CD4-positive, alpha-beta memory T cell (primary cell): ENCODE data around the gene ARHGDIB. TPM values are rescaled to one million over a fixed set of nuclear protein-coding genes. Genes with fewer than 3 reads are reported as not detected.
A peak's percentile ranks its signal among the peaks of the same experiment; 100 is the strongest.

ENCODE experiments used
- CTCF ChIA-PET: fragments of 350-600 bp; sonication (Branson Sonifier 250); formaldehyde crosslinking; loops from one replicate; lab custom pipeline; 2021; ENCODE audit warnings: inconsistent platforms; ENCODE audit not compliant: partially characterized antibody; lab: Charles Lee
- POLR2A ChIA-PET: fragments of 350-600 bp; sonication (Branson Sonifier 250); formaldehyde crosslinking; loops from one replicate; lab custom pipeline; 2021; ENCODE audit not compliant: partially characterized antibody; lab: Charles Lee
- DNase-seq, 5 donors: peaks; one replicate each; pipeline versions ENCODE4 v3.0.0 to v3.0.0-alpha.2; 2020 to 2022; ENCODE audit warnings: mixed read lengths in 1 of 5
- H3K27ac ChIP-seq: one replicate; pipeline ENCODE4 v1.7.0; 2013; ENCODE audit warnings: low read depth, low read length
- H3K27me3 ChIP-seq: 2 replicates; pipeline ENCODE4 v1.7.0; 2013; ENCODE audit warnings: mild to moderate bottlenecking, low read length, moderate library complexity; ENCODE audit not compliant: insufficient read depth
- H3K36me3 ChIP-seq: 2 replicates; pipeline ENCODE4 v1.7.0; 2013; ENCODE audit warnings: mild to moderate bottlenecking, low read length, moderate library complexity; ENCODE audit not compliant: insufficient read depth
- H3K4me1 ChIP-seq: 2 replicates; pipeline ENCODE4 v1.7.0; 2013; ENCODE audit warnings: mild to moderate bottlenecking, low read length, moderate library complexity; ENCODE audit not compliant: insufficient read depth
- H3K4me3 ChIP-seq, 2 donors: one replicate each; pipeline ENCODE4 v1.7.0; 2013; ENCODE audit warnings: low read length in 2 of 2, mild to moderate bottlenecking in 1 of 2
- H3K9me3 ChIP-seq, 2 donors: one replicate each; pipeline ENCODE4 v1.7.0; 2013; ENCODE audit warnings: low read length in 2 of 2, control low read depth in 1 of 2; ENCODE audit not compliant: control insufficient read depth in 1 of 2
- H3K27ac Mint-ChIP-seq, 7 donors: one replicate each; pipeline ENCODE4 v1.8.0; 2020 to 2021; ENCODE audit warnings: mixed read lengths in 7 of 7, mild to moderate bottlenecking in 6 of 7, inconsistent platforms in 3 of 7, moderate library complexity in 3 of 7
- H3K27me3 Mint-ChIP-seq, 2 donors: one replicate each; pipeline ENCODE4 v1.8.0; 2020 to 2021; ENCODE audit warnings: mixed read lengths in 2 of 2
- H3K36me3 Mint-ChIP-seq, 2 donors: one replicate each; pipeline ENCODE4 v1.8.0; 2020 to 2021; ENCODE audit warnings: mixed read lengths in 2 of 2, inconsistent platforms in 1 of 2, mild to moderate bottlenecking in 1 of 2
- H3K4me1 Mint-ChIP-seq, 4 donors: one replicate each; pipeline ENCODE4 v1.8.0; 2020 to 2021; ENCODE audit warnings: mixed read lengths in 4 of 4, mild to moderate bottlenecking in 1 of 4
- H3K4me3 Mint-ChIP-seq, 8 donors: one replicate each; pipeline ENCODE4 v1.8.0; 2020 to 2021; ENCODE audit warnings: mixed read lengths in 8 of 8, mild to moderate bottlenecking in 7 of 8, moderate library complexity in 6 of 8, inconsistent platforms in 3 of 8
- H3K9me3 Mint-ChIP-seq, 8 donors: one replicate each; pipeline ENCODE4 v1.8.0; 2020 to 2021; ENCODE audit warnings: mixed read lengths in 8 of 8, mild to moderate bottlenecking in 5 of 8, inconsistent platforms in 3 of 8, moderate library complexity in 1 of 8
- intact Hi-C: fragments of 100-400 bp; cut with micrococcal nuclease; formaldehyde crosslinking; loops from one replicate; pipeline ENCODE4 v1.15.1; 2023
- polyA plus RNA-seq, 2 donors: library from polyadenylated mRNA; unstranded; fragments of 300-500 nt; fragmentation: Illumina TruSeq; gene quantifications; one replicate each; pipeline ENCODE4 v1.2.3, GENCODE V29; 2021
- total RNA-seq, 2 experiments: library from RNA; stranded (reverse); gene quantifications; one replicate each; pipeline ENCODE4 v1.2.3, GENCODE V29; 2021

Gene ARHGDIB
- total and polyA plus RNA-seq, 4 experiments from 2014 or later = 717 to 4,406 (median 1,865) TPM

- no peaks in the 10 kb centered on the region for H3K27me3 Mint-ChIP-seq
- peak overlapping the region; percentile 75 to 94 (median 90) for H3K4me3 Mint-ChIP-seq
- H3K4me1 Mint-ChIP-seq = peaks cover 73 to 96% (median 88%) of the 10 kb centered on the region in 4 donors
- H3K36me3 Mint-ChIP-seq = peaks cover 62 to 85% of the 10 kb centered on the region in 2 donors
- H3K27ac Mint-ChIP-seq = peak overlapping the region; percentile 94 to 100 (median 99)
- Histone ChIP-seq H3K9me3 (no peaks in the 10 kb centered on the region), H3K4me1 (peaks cover 99% of the 10 kb centered on the region), H3K4me3 (peak overlapping the region; percentile 45 to 51), H3K27me3 (no peaks in the 10 kb centered on the region), H3K27ac (peak overlapping the region; percentile 92), H3K36me3 (peaks cover 49% of the 10 kb centered on the region)
- intact Hi-C loops = loop anchor here (10.0 kb wide), 1 partner anchor 556 kb away; no protein-coding TSS in a partner anchor
- ChIA-PET CTCF (interaction anchor here (1.0 to 2.8 kb wide), 4 partner anchors 9 to 44 kb away, joined by 4 to 9 read pairs (median 7); partner anchors contain the start of gene ARHGDIB), POLR2A (interaction anchor here (0.8 to 2.8 kb wide), 6 partner anchors 9 to 586 kb away, joined by 3 to 29 read pairs (median 8); partner anchors contain the start of genes ARHGDIB, ATF7IP and ERP27)
- peak in 1 of 5 donors; percentile 63 for DNase-seq
- peaks cover 0 to 3% (median 0%) of the 10 kb centered on the region in 8 donors for H3K9me3 Mint-ChIP-seq
Observed at GRCh38 chr12:14950982-14951746, 10.2 kb downstream of the ARHGDIB start.

GRCh38 chr12:14950421-14950820 is 11.0 kb downstream of the ARHGDIB start:
- Histone ChIP-seq H3K27me3 (no peaks in the 10 kb centered on the region), H3K27ac (peak overlapping the region; percentile 92), H3K9me3 (no peaks in the 10 kb centered on the region), H3K4me1 (peaks cover 100% of the 10 kb centered on the region), H3K36me3 (peaks cover 56% of the 10 kb centered on the region), H3K4me3 (peak overlapping the region in 1 of 2 donors; percentile 3)
- intact Hi-C loops = loop anchor here (10.0 kb wide), 1 partner anchor 556 kb away; no protein-coding TSS in a partner anchor
- POLR2A ChIA-PET = interaction anchor here (1.0 to 2.8 kb wide), 4 partner anchors 9 to 180 kb away, joined by 3 to 29 read pairs (median 16); partner anchors contain the start of genes ARHGDIB and ERP27
- Mint-ChIP-seq H3K27ac (peak overlapping the region; percentile 94 to 100 (median 99)), H3K36me3 (peaks cover 70 to 87% of the 10 kb centered on the region in 2 donors), H3K4me3 (peak overlapping the region; percentile 72 to 93 (median 87)), H3K4me1 (peaks cover 72 to 96% (median 90%) of the 10 kb centered on the region in 4 donors), H3K27me3 (no peaks in the 10 kb centered on the region), H3K9me3 (peaks cover 0 to 3% (median 0%) of the 10 kb centered on the region in 8 donors)
- CTCF ChIA-PET = interaction anchor here (1.0 to 2.8 kb wide), 3 partner anchors 9 to 45 kb away, joined by 4 to 9 read pairs (median 6); no protein-coding TSS in a partner anchor
- DNase-seq = no peak

GRCh38 chr12:14949631-14950030 is 11.8 kb downstream of the ARHGDIB start:
- peak overlapping the region in 1 of 2 donors; percentile 20 for H3K4me3 ChIP-seq
- DNase-seq = no peak
- H3K36me3 ChIP-seq = peaks cover 64% of the 10 kb centered on the region
- Mint-ChIP-seq H3K36me3 (peaks cover 77 to 94% of the 10 kb centered on the region in 2 donors), H3K27me3 (no peaks in the 10 kb centered on the region), H3K4me1 (peaks cover 73 to 98% (median 93%) of the 10 kb centered on the region in 4 donors), H3K9me3 (peaks cover 0 to 3% (median 0%) of the 10 kb centered on the region in 8 donors), H3K27ac (peak overlapping the region; percentile 94 to 100 (median 97)), H3K4me3 (peak overlapping the region; percentile 69 to 93 (median 87))
- intact Hi-C loops = loop anchor here (10.0 kb wide), 1 partner anchor 555 kb away; no protein-coding TSS in a partner anchor
- POLR2A ChIA-PET = interaction anchor here (1.5 to 5.8 kb wide), 5 partner anchors 9 to 179 kb away, joined by 5 to 104 read pairs (median 14); a partner anchor contains a TSS
- H3K27me3 ChIP-seq = no peaks in the 10 kb centered on the region
- no peaks in the 10 kb centered on the region for H3K9me3 ChIP-seq
- CTCF ChIA-PET = interaction anchor here (2.6 to 3.4 kb wide), 2 partner anchors 10 to 12 kb away, joined by 11 to 44 read pairs; partner anchors contain the start of gene ERP27
- peaks cover 100% of the 10 kb centered on the region for H3K4me1 ChIP-seq
- peak overlapping the region; percentile 92 for H3K27ac ChIP-seq

- peaks cover 0 to 3% (median 0%) of the 10 kb centered on the region in 8 donors for H3K9me3 Mint-ChIP-seq
- CTCF ChIA-PET = interaction anchor here (0.7 to 3.4 kb wide), 7 partner anchors 8 to 710 kb away, joined by 3 to 44 read pairs (median 4); partner anchors contain the start of gene ERP27
- H3K4me3 Mint-ChIP-seq = peak overlapping the region; percentile 73 to 93 (median 84)
- Histone ChIP-seq H3K4me1 (peaks cover 91% of the 10 kb centered on the region), H3K27me3 (no peaks in the 10 kb centered on the region), H3K4me3 (peak overlapping the region; percentile 20 to 52), H3K9me3 (no peaks in the 10 kb centered on the region), H3K36me3 (peaks cover 68% of the 10 kb centered on the region), H3K27ac (peak overlapping the region; percentile 92)
- peak; percentile 76 to 86 (median 83) for DNase-seq
- no peaks in the 10 kb centered on the region for H3K27me3 Mint-ChIP-seq
- intact Hi-C loops = loop anchor here (1.0 kb wide), 2 partner anchors 13 to 145 kb away; partner anchors contain the start of genes ARHGDIB, C12orf60 and WBP11
- peaks cover 76 to 88% of the 10 kb centered on the region in 2 donors for H3K36me3 Mint-ChIP-seq
- H3K4me1 Mint-ChIP-seq = peaks cover 63 to 92% (median 85%) of the 10 kb centered on the region in 4 donors
- H3K27ac Mint-ChIP-seq = peak overlapping the region; percentile 94 to 100 (median 97)
- POLR2A ChIA-PET = interaction anchor here (1.0 to 5.8 kb wide), 15 partner anchors 9 to 178 kb away, joined by 3 to 104 read pairs (median 8); partner anchors contain the start of genes ARHGDIB, C12orf60, ERP27 and PDE6H
Observed at GRCh38 chr12:14948672-14949071, 12.7 kb downstream of the ARHGDIB start.

- no peak for DNase-seq
- Mint-ChIP-seq H3K27me3 (no peaks in the 10 kb centered on the region), H3K4me3 (peak overlapping the region in 3 of 8 donors; percentile 67 to 93 (median 72)), H3K9me3 (peaks cover 0 to 2% (median 0%) of the 10 kb centered on the region in 8 donors), H3K4me1 (peaks cover 56 to 86% (median 77%) of the 10 kb centered on the region in 4 donors), H3K27ac (peak overlapping the region; percentile 89 to 100 (median 97)), H3K36me3 (peaks cover 84 to 89% of the 10 kb centered on the region in 2 donors)
- Histone ChIP-seq H3K27ac (peak overlapping the region; percentile 92), H3K4me3 (no peak overlapping the region), H3K4me1 (peaks cover 73% of the 10 kb centered on the region), H3K27me3 (no peaks in the 10 kb centered on the region), H3K9me3 (no peaks in the 10 kb centered on the region), H3K36me3 (peaks cover 79% of the 10 kb centered on the region)
- intact Hi-C loops = no loop called here
- ChIA-PET CTCF (interaction anchor here (1.5 to 3.4 kb wide), 2 partner anchors 9 to 177 kb away, joined by 3 to 44 read pairs; partner anchors contain the start of gene ERP27), POLR2A (interaction anchor here (1.4 to 5.8 kb wide), 5 partner anchors 10 to 176 kb away, joined by 3 to 104 read pairs (median 33); partner anchors contain the start of genes ARHGDIB and ERP27)
Observed at GRCh38 chr12:14946861-14947260, 14.5 kb downstream of the ARHGDIB start.

GRCh38 chr12:14946162-14946561 is 15.2 kb downstream of the ARHGDIB start:
- Histone ChIP-seq H3K27me3 (no peaks in the 10 kb centered on the region), H3K4me3 (no peak overlapping the region), H3K27ac (peak overlapping the region; percentile 23), H3K36me3 (peaks cover 85% of the 10 kb centered on the region), H3K9me3 (no peaks in the 10 kb centered on the region), H3K4me1 (peaks cover 66% of the 10 kb centered on the region)
- Mint-ChIP-seq H3K9me3 (peaks cover 0 to 2% (median 0%) of the 10 kb centered on the region in 8 donors), H3K27me3 (no peaks in the 10 kb centered on the region), H3K4me1 (peaks cover 51 to 82% (median 71%) of the 10 kb centered on the region in 4 donors), H3K27ac (peak overlapping the region; percentile 14 to 100 (median 97)), H3K4me3 (peak overlapping the region in 5 of 8 donors; percentile 7 to 53 (median 44)), H3K36me3 (peaks cover 82 to 90% of the 10 kb centered on the region in 2 donors)
- intact Hi-C loops = no loop called here
- ChIA-PET CTCF (interaction anchor here (1.3 to 3.4 kb wide), 4 partner anchors 8 to 50 kb away, joined by 3 to 44 read pairs (median 4); partner anchors contain the start of gene ERP27), POLR2A (interaction anchor here (0.9 to 5.8 kb wide), 9 partner anchors 8 to 176 kb away, joined by 3 to 104 read pairs (median 6); partner anchors contain the start of genes ARHGDIB, C12orf60, ERP27 and WBP11)
- DNase-seq = no peak
